ENCODE measurements around the gene TOP3B.

DNA sequence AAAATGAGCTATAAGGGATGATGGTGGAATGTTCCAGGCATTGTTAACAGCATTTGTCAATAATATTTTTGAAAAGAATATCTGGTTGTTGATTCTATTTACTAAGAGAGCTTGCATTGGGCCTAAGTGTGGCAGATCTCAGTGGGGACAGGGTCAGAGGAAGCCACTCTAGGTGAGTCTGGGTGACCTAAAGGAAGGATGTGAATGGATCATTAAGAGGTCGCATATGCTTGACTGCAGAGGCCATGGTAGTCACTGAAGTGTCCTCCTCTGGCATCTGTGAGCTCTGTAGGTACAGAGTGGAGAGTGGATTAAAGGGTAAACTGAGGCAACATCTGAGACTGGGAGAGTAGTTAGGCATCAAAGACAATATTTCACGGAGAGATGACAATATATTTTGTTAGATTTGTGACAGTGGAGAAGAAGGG lies 37.9 kb upstream of the TOP3B start:
- TF ChIP-seq, protein P1, sequence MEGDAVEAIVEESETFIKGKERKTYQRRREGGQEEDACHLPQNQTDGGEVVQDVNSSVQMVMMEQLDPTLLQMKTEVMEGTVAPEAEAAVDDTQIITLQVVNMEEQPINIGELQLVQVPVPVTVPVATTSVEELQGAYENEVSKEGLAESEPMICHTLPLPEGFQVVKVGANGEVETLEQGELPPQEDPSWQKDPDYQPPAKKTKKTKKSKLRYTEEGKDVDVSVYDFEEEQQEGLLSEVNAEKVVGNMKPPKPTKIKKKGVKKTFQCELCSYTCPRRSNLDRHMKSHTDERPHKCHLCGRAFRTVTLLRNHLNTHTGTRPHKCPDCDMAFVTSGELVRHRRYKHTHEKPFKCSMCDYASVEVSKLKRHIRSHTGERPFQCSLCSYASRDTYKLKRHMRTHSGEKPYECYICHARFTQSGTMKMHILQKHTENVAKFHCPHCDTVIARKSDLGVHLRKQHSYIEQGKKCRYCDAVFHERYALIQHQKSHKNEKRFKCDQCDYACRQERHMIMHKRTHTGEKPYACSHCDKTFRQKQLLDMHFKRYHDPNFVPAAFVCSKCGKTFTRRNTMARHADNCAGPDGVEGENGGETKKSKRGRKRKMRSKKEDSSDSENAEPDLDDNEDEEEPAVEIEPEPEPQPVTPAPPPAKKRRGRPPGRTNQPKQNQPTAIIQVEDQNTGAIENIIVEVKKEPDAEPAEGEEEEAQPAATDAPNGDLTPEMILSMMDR (IDR thresholded peaks at IDR 0.05), result no peak
- TF ChIP-seq POLR2A (IDR thresholded peaks at IDR 0.05), result no peak
